ENCODE results near the gene GSG1L.

Gene GSG1L

DNA sequence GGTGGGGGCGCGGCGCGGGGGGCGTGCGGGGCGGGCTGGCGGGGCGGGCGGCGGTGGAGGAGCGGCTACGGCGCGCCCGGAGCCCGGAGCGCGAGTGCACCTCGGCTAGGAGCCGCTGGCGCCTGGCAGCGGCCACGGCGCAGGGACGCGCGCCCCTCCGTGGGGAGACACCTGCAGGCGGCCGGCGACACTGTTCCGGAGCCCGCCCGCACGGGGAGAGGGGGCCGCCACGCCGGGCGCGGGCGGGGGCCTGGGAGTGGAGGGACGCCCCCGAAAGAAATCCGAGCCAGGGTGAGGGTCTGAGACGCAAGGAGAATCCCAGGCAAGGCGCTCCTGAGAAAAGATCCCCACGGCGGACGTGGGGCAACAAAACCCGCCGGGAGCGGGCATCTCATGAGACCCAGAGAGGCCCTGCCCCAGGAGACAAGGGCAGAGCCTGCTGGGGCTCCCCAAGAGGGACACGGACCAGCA, at the start of gene GSG1L:
GSG1L (minus strand) TSS at position 124 of the 471 bp plus-strand sequence. CDS start 290 bp downstream, outside the sequence.
- no peak for DNase-seq

DNA sequence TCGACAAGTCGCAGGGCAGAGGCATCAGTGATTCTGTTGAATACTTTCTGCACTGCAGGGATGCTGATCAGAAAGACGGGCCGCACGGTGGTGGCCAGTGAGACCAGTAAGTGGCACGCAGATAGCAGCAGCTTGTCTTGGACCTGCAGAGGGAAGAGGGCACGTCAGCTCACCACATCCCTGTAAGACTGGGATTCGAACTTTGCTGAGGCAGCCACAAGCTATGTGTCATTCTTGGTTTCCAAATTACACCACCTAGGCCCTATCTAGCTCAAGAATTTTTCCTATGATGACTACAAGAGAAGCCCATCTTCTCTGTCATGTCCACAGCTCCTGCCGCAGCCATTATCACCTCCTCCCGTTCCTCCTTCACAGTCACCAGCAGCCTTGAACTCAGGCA, 49.4 kb upstream of the GSG1L start:
- DNase-seq, result no peak

DNA sequence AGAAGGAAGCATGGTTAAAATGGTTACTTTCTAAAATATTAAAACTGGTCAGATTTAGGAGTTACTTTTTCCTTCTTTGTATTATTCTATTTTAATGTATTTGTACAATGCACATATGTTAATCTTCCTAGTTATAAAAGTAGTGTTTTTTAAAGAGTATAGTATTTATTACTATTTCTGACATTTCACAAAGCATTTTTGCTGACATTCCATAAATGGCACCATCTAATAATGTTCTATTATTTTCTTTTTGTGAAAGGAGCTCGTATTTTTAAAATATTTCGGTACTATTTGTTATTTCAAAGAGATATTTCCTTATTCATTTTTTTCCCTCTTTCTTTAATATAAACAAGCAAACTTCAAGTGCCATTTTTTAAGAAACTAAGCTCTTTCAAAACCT, 47.5 kb upstream of the GSG1L start:
- no peak for DNase-seq

DNA sequence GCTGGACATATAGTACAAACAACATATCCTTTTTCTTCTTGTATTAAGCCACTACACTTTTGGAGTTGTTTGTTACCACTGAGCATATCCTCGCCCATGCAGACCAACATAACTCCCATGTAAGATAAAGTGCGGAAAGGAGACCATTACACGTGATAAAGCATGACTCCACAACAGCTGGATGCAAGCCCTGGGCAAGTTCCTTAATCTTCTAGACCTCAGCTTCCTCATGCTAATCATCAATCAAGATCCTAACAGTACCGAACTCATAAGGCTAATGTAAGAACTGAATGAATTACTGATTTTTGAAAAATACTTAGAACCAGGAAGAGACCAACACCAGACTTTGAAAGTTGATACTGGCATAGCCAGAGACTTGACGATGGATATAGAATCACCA, 47.0 kb upstream of the GSG1L start:
- no peak for DNase-seq

DNA sequence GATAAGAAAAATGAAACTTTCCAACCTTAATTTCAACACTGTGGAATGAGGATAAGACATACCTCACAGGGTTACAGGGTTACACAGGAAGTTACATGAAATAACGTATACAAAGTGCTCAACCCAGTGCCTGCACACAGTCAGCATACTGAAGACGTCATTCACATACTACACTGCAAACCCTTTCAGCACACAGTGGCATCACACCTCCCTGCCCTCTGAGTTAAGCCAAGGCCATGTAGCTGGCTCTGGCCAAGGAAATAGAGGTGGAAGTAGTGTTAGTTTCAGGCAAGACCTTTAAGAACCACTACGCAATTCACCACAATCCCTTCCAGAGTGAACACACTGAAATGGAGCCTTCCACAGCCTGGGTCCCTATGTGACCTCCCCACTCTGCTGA, 46.6 kb upstream of the GSG1L start:
- no peak for DNase-seq

DNA sequence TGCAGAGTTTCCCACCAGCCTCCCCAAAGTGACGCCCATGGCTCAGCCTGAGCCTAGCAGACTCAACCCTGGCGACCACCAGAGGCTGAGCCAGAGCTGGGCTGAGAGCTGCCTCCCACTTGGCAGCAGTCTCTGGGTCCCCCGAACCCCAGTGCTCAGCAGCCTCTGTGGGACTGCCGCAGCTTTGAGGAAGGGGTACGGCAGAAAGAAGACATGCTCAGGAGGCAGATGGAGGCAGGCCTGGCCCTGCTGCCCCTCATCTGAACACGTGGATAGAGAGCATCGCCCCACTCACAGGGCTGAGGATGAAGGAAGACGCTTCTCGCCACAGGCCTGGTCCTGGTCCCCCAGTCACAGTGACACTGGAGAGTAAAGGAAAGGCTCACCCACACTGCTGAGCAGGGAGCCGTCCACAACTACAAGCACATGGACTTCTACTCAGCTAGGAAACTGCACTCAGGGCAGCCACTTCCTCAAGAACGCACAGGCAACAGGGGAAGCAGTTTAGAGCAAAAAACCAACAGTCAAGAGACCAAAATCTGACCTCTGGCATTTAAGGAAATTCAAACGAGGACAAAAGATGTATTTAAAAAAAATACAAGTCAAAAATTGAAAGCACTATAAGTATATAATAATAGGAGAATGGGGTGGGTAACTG, 45.2 kb upstream of the GSG1L start:
- DNase-seq, result no peak

DNA sequence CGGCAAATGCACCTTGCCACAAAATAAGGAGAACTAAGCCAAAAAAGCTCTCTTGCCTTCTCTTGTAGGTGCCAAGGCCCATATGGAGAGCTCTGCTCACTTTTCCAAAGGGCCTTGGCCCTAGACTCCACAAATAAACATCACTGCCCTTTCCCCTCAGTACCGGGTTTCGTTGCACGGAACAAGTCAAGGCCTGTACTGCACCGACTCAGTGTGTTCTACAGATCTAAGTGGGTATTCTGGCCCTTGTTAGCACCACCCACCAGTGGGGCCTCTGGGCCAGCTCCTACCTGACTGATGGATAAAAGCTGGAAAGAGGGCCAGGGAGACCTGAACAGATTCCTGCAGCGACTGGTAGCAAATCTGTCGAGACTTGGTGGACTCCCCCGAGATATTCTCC, 43.7 kb upstream of the GSG1L start:
- DNase-seq, result no peak

DNA sequence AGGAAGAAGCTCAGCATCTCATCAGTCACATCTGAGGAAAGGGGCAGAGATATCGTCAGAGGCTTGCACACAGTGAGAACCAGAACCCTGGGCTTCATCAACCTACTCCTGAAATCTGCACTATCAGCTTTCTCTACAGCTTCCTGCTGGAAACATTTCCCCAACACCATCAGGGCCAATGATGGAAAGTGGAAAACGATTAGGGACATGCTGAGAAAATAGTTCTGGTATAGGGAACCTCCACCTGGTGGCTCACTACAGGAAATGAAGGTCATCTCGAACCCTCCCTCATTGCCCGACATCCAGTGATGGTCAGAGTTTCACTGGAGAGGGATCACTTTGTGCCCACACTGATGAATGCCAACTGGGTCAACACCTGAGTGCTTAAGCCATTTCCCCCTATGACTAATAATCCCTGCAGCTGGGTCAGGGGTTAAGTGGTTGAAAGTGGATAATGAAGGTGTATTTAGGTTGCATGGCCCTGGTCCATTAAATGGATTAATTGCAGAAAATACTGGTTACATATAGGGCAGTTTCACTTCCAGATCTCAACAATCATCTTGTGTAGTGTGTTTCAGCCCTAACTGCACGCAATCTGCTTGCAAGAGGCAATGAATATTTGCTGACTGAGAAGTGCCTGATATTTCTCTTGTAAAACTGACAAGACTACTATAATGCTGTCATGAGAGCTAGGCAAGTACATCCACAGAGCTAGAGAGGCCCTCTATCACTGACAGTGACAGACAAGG, 43.1 kb upstream of the GSG1L start:
- DNase-seq, result no peak

DNA sequence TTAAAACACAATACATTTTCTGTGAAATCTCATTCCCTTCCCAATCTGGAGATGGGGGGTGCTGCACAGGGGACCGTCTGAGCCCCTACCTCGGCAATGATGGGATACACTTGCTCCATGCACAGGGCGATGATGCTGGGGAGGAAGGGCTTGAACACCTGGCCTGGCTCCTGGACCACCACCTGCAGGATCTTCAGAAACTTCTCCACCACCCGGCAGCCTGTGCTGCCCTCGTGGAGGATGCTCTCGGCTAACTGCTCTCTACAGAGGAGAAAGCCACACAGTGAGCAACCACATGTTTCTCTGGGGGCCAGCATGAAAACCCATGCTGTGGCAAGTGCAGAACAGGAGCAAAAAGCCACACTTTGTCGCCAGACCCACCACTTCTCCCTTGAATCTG, 42.4 kb upstream of the GSG1L start:
- DNase-seq, result no peak

DNA sequence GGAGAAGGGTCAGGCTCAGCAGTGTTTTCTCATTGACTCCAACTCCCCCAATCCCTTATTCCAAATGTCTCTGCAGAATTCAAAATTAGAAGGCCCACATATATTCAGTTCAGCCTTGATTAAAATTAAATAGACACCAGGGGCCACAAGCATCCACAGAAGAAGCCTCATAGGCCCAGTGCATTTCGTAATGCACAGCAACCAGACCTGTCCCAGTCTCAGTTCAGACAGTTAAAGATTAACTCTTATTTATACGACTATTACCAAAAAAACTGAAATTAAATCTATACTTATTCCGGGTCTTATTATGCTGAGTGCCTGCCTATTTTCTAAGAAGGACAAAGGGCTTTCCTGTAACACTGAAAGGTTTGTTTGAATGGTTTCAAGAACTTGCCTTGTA, 41.8 kb upstream of the GSG1L start:
- DNase-seq, result no peak

DNA sequence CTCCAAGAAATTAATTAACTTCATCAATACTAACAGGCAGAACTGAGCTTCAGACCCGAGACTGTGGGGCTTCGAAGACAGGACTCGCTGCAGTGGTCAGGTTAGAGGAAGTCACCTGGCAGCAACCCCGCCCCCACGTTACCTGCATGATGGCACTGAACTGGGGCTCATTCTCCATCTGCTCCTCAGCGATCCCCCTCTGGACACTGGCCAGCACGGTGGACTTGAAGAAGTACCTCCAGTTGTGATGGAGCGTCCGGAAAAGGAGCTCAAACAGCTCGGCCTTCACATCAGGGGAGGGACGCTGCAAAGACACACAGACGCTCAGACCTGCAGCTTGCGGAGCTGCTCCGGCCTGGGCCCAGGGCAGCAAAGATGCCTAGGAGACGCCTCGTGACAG, 40.9 kb upstream of the GSG1L start:
- no peak for DNase-seq

DNA sequence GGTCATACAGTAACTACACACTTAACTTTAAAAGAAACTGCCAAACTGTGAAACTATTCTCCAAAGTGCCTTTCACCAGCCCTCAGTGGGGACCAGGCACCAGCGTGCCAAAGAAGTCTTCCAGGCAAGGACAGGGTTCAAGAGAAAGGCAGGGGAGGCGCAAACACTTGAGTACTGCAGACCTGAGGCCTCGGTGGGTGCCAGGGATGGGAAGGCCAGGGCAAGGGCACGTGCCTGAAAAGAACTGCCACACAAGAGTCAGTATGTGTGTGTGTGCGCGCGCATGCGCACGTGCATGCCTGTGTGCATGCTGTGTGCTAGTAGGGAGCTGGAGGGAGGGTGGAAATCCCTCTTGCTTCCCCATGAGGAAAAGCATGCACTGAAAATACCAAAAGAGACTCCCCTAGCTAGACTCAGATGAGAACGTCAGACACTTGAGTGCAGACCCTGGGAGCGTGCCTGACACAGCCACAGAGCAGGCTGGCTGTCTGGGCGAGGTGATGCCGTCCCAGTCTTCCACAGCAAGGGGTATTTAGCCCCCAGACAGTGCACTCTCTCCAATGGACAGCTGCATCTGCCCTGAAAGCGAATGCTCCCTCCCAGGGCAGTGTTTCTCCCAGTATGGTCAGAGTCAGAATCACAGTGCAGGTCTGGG, 40.1 kb upstream of the GSG1L start:
- DNase-seq, result no peak

DNA sequence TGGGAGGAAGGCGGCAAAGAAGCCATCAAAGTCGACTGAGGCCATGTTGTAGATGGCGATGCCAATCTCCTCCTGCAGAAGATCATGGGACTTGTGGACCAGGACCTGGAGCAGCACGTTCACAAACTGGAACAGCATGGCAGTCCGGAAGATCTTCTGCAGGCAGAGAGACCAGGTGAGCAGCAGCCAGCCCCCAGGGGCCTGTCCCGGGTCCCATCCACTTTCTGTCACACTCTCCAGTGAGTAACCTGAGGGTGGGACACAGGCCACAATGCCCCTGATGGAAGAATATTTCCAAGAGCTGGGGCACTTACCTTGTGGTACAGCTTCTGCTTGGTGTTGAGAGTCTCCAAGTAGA, 38.0 kb upstream of the GSG1L start:
- DNase-seq, result no peak

DNA sequence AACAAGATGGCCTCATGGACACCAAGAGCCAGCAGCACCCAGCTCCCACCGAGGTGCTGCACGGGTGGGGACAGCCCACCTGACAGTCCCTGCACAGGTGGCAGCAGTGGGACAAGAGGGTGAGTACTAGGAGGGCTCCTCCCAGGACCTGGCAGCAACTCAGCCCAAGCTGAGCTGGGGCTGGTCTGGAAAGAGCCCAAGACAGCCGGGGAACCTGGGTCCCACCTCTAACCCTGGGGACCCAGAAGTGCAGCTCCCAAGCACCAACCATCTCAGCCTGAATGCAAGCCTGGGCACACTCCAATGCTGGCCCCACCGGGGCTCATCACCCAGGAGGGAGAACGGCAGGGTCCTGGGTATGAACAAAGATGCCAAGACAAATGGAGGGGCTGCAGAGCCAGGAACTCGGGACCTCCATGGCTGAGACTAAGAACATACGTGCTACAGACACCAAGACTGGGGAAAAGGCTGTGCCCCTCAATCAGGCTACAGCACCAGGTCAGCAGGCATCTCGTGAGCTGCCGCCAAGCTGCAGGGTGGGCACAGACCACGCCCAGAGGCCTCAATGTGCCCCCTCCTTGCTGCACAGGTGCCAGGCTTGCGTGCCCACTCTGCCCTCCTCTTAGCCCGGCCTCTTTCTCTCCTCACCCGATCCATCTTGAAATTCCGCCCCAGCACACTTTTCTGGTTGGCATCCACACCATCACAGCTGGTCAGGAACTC, 37.5 kb upstream of the GSG1L start:
- DNase-seq, result no peak

DNA sequence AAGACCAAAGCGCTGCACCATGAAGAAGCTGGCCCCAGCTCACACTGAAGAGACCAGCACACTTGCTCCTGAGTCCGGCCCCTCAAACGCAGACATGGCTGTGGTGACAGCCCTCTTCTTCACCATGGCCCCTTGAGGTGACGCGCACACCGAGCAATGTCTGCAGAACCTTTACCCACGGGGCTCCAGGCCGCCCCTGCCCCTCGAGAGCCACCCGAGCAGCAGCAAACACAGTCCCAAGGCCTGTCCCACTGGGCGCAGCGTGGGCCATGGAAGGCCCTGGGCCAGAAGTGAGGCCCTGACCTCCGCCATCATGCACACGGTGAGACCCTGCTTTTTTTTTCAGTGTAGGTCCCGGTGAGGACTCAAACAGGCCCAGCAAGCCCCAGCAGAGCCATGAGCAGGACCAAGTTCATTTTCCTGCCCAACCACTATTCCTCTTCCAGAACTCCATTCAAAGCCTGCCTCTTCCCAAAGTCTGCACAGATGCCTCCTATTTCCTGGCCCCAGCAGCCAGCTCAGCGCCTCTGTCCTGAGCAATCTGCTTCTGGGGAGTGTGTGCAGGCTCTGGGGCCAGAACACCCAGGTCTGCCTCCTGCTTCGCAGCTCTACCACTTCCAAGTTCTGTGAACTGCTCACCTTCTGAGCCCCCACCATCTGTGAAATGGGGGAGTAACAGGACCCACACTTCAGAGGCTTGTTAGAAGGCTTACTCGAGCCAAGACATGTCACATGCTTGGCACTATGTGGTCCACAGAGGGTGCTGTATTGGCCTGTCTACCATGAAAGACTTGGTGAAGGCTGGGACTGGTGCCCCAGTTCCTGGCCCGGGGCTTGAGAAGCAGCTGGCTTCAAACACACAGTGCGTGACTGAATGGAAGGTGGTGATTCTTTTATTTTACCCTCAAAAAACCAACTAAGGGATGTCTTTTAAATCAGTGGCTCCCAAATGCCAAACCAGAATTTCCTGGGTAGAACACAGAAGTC, 35.7 kb upstream of the GSG1L start:
- no peak for DNase-seq

DNA sequence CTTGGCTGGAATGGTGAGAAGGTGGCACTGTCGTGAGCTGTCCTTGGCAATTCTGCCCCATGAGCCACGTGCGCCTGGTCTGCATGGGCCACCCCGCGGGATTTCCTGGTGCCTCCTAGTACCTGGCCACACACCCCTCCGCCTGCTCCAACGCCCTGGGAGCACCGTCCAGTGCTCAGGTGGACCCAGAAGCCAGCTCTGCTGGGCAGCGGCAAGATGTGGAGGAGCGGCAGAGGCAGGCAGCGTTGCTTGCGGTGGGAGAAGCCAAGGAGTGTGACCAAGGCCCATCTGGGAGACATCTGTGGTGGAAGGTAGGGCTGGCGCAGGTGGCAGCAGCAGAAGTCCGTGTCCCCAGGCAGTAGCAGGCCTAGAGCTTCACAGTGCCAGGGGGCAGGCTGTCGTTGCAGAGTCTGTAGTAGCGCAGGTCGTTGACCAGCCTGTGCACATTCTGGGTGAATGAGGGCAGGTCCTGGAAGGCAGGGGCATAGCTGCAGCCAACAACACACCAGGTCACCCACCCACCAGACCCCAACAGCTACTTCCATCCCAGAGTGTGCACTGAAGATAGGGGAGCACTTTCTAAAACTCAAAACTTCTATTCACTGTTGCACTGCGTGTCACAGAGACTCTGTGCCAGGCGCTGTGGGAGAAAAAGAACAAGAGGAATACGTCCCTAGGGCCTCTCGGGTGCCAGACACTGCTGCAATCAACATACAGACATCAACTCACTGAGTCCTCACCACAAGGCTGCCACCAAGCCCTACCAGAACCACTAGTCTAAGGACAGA, 34.9 kb upstream of the GSG1L start:
- DNase-seq, result no peak

DNA sequence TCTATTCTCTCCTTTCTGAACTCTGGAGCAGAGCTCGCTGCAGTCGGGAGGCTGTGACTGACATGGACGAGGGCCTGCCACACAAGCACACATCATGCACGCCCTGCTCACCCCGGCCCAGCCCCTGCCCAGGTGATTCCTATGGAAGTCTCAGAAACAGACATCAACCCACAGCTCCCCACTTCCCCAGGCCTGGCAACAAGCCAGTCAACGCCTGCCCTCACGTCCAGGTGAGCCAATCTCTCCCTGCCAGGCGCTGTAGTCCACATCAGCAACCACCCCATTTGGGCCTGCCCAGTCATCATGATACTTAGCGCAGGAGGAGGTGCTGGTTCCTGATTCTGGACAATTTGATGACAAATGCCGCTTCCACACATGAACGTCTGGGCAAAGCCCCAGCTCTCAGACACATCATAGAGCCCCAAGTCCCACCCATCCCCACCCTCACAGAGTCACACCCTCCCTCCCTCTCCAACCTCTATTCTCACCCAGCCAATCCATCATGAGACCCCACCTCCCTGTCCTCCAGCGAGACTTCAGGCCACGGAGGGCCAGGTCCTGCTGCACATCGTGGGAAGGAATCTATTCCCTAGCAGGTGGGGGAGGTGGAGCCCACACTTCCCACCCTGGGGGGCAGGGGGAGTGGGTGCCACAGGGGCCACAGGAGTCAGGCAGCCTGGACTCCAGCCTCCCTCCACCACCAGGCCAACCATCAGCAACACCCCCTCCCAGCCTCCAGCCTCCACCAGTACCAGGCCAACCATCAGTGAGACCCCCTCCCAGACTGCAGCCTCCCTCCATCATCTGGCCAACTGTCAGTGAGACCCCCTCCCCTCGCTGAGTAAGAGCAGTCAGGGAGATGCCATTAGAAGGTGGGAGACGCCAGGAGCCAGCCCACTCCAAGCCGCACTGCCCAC, 33.7 kb upstream of the GSG1L start:
- DNase-seq, result no peak

DNA sequence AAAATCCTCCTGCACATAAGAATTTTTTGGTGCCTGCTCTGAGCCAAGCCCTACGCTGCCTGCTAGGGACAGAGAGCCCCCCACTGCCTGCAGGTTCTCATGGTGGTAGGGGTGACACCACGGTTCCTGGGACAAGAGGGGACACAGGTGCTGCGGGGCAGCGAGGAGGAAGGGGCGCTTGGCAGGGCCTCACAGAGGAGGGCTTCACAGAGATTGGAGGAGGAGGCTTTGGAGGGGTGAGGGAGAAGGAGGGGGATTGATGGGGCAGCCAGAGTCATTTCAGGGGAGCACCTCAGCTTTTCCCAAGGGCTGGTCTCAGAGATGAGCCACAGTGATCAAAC, 29.8 kb upstream of the GSG1L start:
- no peak for DNase-seq

DNA sequence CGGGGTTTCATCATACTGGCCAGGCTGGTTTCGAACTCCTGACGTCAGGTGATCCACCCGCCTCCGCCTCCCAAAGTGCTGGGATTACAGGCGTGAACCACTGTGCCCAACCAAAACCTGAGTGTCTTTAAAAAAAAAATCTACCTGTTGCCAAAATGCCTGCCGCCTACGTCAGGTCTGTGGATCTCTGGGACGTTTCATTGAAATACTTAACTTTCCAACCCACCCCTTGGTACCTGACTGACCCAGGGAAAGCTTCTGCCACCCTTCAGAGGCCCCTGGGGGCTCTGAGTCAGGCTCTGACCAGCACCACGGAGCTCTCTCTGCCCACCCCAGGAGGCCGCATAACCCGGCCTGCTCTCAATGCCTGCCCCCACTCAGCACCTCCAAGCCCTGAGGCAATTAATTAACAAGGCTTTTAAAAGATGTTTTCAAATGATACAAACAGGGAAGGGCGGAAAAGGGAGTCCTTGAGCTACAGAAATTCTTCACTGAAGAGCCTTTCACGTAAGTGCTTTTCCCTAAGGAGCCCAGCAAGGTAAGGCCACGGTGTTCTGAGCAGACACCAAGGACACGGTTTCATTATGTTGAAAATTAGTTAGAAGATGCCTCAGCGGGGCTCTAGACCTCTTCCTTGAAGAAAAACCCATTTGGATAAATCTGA, 29.3 kb upstream of the GSG1L start:
- DNase-seq, result no peak

DNA sequence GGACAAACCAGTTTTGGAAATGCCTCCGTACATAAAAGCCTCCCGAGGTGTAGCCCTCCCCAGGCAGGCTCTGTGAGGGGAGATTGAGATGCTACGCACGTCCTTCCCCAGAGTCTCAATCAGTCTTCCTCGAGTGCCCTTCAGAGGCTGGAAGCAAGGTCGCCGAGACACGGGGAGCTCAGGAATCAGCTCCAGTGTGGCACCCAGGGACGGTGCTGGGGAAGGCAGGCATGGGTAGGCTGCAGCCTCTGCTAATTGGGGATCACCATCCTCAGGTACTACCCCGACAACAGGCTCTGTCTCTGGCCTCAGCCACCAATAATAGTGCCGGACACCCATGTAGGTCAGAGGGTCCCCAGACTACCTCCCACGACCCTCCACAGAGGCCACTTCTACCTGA, 28.1 kb upstream of the GSG1L start:
- DNase-seq, result no peak

Measured in activated CD8-positive, alpha-beta memory T cell treated with anti-CD3 and anti-CD28 coated beads, Interleukin-2, amount 50 U/mL, for 4 hours (primary cell).